K562 (cell line): ENCODE measurements around the gene CHST1. TPM values are rescaled to one million over a fixed set of nuclear protein-coding genes. Genes with fewer than 3 reads are reported as not detected.

Experiments
- ATAC-seq: fragments of 200-7000 bp; cut with Tn5 transposase; 3 replicates; pipeline ENCODE4 v1.9.1; 2020; ENCODE audit warnings: moderate library complexity
- BruUV-seq: library from RNA; stranded (reverse); fragments of 400-500 nt; replicated peaks from 2 replicates; lab custom pipeline; 2021; lab: Mats Ljungman, UMichigan
- CTCF ChIA-PET: fragments of 300-600 bp; formaldehyde crosslinking; extraction: SDS; loops from one replicate; lab custom pipeline; 2021; ENCODE audit warnings: low intra/inter-chr PET ratio; lab: Yijun Ruan, JAX
- POLR2A ChIA-PET: fragments of 300-600, 350-650 bp; sonication (Branson Sonifier 250); formaldehyde crosslinking; extraction: SDS; loops from one replicate; lab custom pipeline; 2021; ENCODE audit warnings: antibody characterized with exemption, inconsistent platforms; lab: Yijun Ruan, JAX
- DNase-seq, 4 experiments: peaks; one replicate each; pipeline versions ENCODE4 v3.0.0 to v3.0.0-alpha.2; 2011 to 2018; ENCODE audit warnings: low spot score in 3 of 4, mixed read lengths in 3 of 4; ENCODE audit errors: extremely low read depth in 1 of 4
- FAIRE-seq: peaks from 2 replicates; lab custom pipeline; 2011; peaks lifted over from hg19 to GRCh38; lab: Jason Lieb, UNC
- H2AFZ ChIP-seq: 2 replicates; pipeline ENCODE4 v1.6.0; 2011; ENCODE audit warnings: low read depth, low read length, control low read depth, inconsistent platforms
- H3K27ac ChIP-seq: fragments of 200-600 bp; 3 replicates; pipeline ENCODE4 v1.8.0; 2011; ENCODE audit warnings: low read depth, mild to moderate bottlenecking, control low read depth, inconsistent platforms, low read length, moderate library complexity, mixed read lengths; ENCODE audit errors: extremely low read depth
- H3K27me3 ChIP-seq, 2 experiments: fragments of 300-600 bp in 1 of 2; 2 replicates in 1 of 2; 3 replicates in 1 of 2; pipeline versions ENCODE4 v1.6.0 to v1.8.0; 2011; ENCODE audit warnings: inconsistent platforms in 2 of 2, low read length in 2 of 2, mild to moderate bottlenecking in 1 of 2, mixed read lengths in 1 of 2, moderate library complexity in 1 of 2; ENCODE audit not compliant: control insufficient read depth in 2 of 2, insufficient read depth in 2 of 2
- H3K36me3 ChIP-seq: fragments of 300-600 bp; 3 replicates; pipeline ENCODE4 v1.8.0; 2011; ENCODE audit warnings: mild to moderate bottlenecking, low read length, inconsistent platforms; ENCODE audit not compliant: control insufficient read depth, insufficient read depth
- H3K4me1 ChIP-seq, 2 experiments: fragments of 200-600 bp in 1 of 2; replicated peaks in 1 of 2; 2 replicates in 1 of 2; 3 replicates in 1 of 2; pipeline versions ENCODE4 v1.5.1 to v1.8.0; 2011; ENCODE audit warnings: inconsistent platforms in 2 of 2, low read length in 2 of 2, mild to moderate bottlenecking in 1 of 2, mixed read lengths in 1 of 2, moderate library complexity in 1 of 2; ENCODE audit not compliant: control insufficient read depth in 2 of 2, insufficient read depth in 2 of 2
- H3K4me2 ChIP-seq: 2 replicates; pipeline ENCODE4 v1.6.1; 2011; ENCODE audit warnings: low read length, control low read depth, inconsistent platforms, mixed read lengths; ENCODE audit not compliant: insufficient read depth
- H3K4me3 ChIP-seq: fragments of 200-600 bp; sonication (generic), shearing (Covaris generic); 2 replicates; pipeline ENCODE4 v1.5.1; 2016; ENCODE audit warnings: control low read depth, inconsistent platforms
- H3K79me2 ChIP-seq: fragments of 200-600 bp; 3 replicates; pipeline ENCODE4 v1.8.0; 2011; ENCODE audit warnings: low read length, inconsistent platforms; ENCODE audit not compliant: control insufficient read depth, insufficient read depth
- H3K9ac ChIP-seq, 2 experiments: 2 replicates each; pipeline versions ENCODE4 v1.6.0 to v1.6.1; 2011; ENCODE audit warnings: low read depth in 2 of 2, low read length in 2 of 2, control low read depth in 1 of 2, inconsistent platforms in 1 of 2, mild to moderate bottlenecking in 1 of 2, mixed read lengths in 1 of 2; ENCODE audit not compliant: insufficient read depth in 1 of 2
- H3K9me1 ChIP-seq: one replicate; pipeline ENCODE4 v1.6.0; 2011; ENCODE audit warnings: inconsistent platforms, mild to moderate bottlenecking, low read length, moderate library complexity; ENCODE audit not compliant: control insufficient read depth, insufficient read depth
- H3K9me3 ChIP-seq: replicated peaks from 2 replicates; pipeline ENCODE4 v1.5.1; 2011; ENCODE audit warnings: low read depth, low read length, inconsistent platforms; ENCODE audit not compliant: control insufficient read depth, insufficient read depth
- H4K20me1 ChIP-seq: replicated peaks from 2 replicates; pipeline ENCODE4 v1.6.1; 2011; ENCODE audit warnings: low read length, inconsistent platforms, mixed read lengths; ENCODE audit not compliant: control insufficient read depth, insufficient read depth
- CCAR2 ChIP-seq: fragments of 200-400 bp; formaldehyde crosslinking; IDR thresholded peaks from 2 replicates; pipeline ENCODE4 v1.6.1; 2017; ENCODE audit warnings: mild to moderate bottlenecking, low read depth, low read length
- CREBBP ChIP-seq: IDR thresholded peaks from one replicate; pipeline ENCODE4 v1.6.1; 2012; ENCODE audit warnings: low read depth, mild to moderate bottlenecking, control low read depth, inconsistent platforms, low read length
- MAZ ChIP-seq, 2 experiments: fragments of 450-650 bp in 1 of 2; sonication (generic) in 1 of 2; formaldehyde crosslinking; IDR thresholded peaks in 1 of 2; conservative IDR thresholded peaks in 1 of 2; 2 replicates each; pipeline versions ENCODE4 v1.4.0 to v1.5.0; 2020; ENCODE audit warnings: mild to moderate bottlenecking in 1 of 2, missing genetic modification reagents in 1 of 2
- SMAD1 ChIP-seq: fragments of 150-350 bp; IDR thresholded peaks from 2 replicates; pipeline ENCODE4 v1.6.1; 2014; ENCODE audit warnings: low read length, low read depth; ENCODE audit not compliant: partially characterized antibody
- SRSF7 ChIP-seq: fragments of 200-400 bp; formaldehyde crosslinking; optimal IDR thresholded peaks from 2 replicates; pipeline ENCODE3; 2017; ENCODE audit warnings: mild to moderate bottlenecking, low read depth, low read length
- SUPT5H ChIP-seq: fragments of 450-650 bp; IDR thresholded peaks from 2 replicates; pipeline ENCODE4 v1.6.1; 2016
- TRIM28 ChIP-seq: fragments of 450-650 bp; IDR thresholded peaks from 2 replicates; pipeline ENCODE4 v1.6.1; 2017
- WGBS: fragments of 100-300 bp; shearing (Covaris generic); methylation state at CpG from one replicate; pipeline ENCODE4 v1.1.6; 2016; ENCODE audit warnings: low coverage, mixed read lengths; ENCODE audit not compliant: insufficient coverage; ENCODE audit errors: missing lambda C conversion rate; 5-methylcytosine and 5-hydroxymethylcytosine counted together
- in situ Hi-C: fragments of 300-500 bp; cut with MboI; formaldehyde crosslinking; loops from 4 replicates; pipeline ENCODE4 v1.15.0; 2018; ENCODE audit warnings: inconsistent platforms, mixed read lengths
- intact Hi-C: fragments of 100-400 bp; cut with micrococcal nuclease; formaldehyde crosslinking; loops from 2 replicates; pipeline ENCODE4 v1.14.2; 2022
- polyA plus RNA-seq, 8 experiments: library from polyadenylated mRNA; depleted of rRNA in 4 of 8; stranded (reverse) in 5 of 8; unstranded in 3 of 8; fragments of >200 nt; fragmentation: Nextera tagmentation in 2 of 8; fragmentation: Illumina TruSeq in 1 of 8; extraction: Ambion mirVana in 2 of 8; extraction: Trizol in 1 of 8; gene quantifications; 2 replicates each; pipeline versions ENCODE4 v1.2.1 to v1.2.3, GENCODE V29; 2011 to 2014; ENCODE audit warnings: inconsistent platforms in 1 of 8, missing spikeins in 1 of 8
- total RNA-seq, 7 experiments: library from RNA; depleted of rRNA in 6 of 7; stranded (reverse); fragments of >200 nt in 6 of 7; fragmentation: Illumina TruSeq in 2 of 7; extraction: Trizol in 2 of 7; gene quantifications; 2 replicates each; pipeline versions ENCODE4 v1.2.1 to v1.2.3, GENCODE V29; 2011 to 2021; ENCODE audit warnings: low replicate concordance in 1 of 7
- TF ChIP-seq, protein P1 (sequence below): fragments of 450-650 bp; IDR thresholded peaks from 2 replicates; pipeline ENCODE4 v1.6.1; 2018; ENCODE audit not compliant: partially characterized antibody
- TF ChIP-seq, protein P2 (sequence below): fragments of 450-650 bp; IDR thresholded peaks from 2 replicates; pipeline ENCODE4 v1.6.1; 2016; ENCODE audit warnings: missing biosample characterization, missing genetic modification characterization

CHST1 gene
- total and polyA plus RNA-seq, 9 of the 15 experiments (the other 6 are each of a cell fraction or from before 2014, with no cell fraction given) = 0.04 to 0.32 (median 0.18) TPM; not detected in 4

DNA sequence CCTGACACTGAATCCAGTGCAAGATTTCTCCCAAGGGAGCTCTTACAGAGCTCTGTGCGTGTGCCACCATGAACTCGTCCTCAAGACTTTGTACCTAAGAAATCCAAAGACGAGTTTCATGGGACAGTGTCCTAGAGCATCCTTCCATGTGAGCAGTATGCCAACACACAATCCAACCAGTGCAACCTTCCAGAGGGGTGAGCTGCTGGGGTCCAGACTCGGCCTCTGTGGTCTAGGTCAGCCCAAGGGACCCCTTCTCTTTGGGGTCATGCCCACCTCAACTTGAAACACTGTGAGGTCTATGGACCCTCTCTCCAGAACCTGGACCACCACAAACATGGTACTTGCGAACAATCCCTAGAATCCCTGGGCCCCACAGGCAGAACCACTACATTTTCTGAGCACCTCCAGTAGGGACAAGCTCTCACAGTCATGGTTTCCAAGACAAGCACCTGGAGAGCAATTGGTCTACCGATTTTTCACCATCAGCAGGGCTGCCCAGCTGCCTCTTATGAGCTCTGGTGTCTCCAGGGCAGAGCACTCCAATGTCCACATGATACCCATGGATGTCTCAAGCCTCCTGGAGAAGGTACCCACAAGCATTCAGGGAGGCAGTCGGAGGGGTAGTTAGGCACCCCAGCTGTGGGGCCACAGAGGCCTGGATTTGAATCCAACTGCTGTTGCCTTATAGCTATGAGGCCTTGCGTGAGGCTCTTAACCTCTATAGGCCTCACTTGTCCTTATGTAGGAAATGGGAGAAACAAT, 7.7 kb downstream of the CHST1 start (continued):
- TF ChIP-seq, protein P1, sequence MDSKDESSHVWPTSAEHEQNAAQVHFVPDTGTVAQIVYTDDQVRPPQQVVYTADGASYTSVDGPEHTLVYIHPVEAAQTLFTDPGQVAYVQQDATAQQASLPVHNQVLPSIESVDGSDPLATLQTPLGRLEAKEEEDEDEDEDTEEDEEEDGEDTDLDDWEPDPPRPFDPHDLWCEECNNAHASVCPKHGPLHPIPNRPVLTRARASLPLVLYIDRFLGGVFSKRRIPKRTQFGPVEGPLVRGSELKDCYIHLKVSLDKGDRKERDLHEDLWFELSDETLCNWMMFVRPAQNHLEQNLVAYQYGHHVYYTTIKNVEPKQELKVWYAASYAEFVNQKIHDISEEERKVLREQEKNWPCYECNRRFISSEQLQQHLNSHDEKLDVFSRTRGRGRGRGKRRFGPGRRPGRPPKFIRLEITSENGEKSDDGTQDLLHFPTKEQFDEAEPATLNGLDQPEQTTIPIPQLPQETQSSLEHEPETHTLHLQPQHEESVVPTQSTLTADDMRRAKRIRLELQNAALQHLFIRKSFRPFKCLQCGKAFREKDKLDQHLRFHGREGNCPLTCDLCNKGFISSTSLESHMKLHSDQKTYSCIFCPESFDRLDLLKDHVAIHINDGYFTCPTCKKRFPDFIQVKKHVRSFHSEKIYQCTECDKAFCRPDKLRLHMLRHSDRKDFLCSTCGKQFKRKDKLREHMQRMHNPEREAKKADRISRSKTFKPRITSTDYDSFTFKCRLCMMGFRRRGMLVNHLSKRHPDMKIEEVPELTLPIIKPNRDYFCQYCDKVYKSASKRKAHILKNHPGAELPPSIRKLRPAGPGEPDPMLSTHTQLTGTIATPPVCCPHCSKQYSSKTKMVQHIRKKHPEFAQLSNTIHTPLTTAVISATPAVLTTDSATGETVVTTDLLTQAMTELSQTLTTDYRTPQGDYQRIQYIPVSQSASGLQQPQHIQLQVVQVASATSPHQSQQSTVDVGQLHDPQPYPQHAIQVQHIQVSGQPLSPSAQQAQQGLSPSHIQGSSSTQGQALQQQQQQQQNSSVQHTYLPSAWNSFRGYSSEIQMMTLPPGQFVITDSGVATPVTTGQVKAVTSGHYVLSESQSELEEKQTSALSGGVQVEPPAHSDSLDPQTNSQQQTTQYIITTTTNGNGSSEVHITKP = no peak
- no peak for TF ChIP-seq TRIM28
- TF ChIP-seq, all 486 proteins: peak for 0

DNA sequence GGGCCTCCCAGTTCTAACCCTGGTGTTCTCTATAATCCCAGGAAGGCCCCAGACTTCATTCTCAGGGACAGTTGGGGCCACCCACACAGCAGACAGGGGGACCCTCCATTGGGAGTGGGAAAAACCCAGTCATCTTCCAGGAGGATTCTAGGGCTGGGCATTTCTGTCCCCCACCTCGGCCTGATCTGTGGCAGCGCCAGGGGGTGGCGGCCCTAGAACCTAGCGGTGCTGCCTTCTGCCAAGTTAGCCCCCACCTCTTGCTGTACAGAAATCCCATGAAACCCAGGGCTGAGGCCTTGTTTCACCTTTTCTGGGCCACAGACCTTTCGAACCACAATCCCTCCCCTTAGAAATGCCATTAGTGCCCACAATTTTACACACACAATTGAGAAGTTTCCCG, 9.6 kb downstream of the CHST1 start:
- POLR2A ChIA-PET = no interaction called here
- DNase-seq (no peak), ATAC-seq (no peak), FAIRE-seq (no peak)
- H3K36me3 ChIP-seq = no peaks in the 10 kb centered on the region
- no TSS peak for BruUV-seq
- H3K4me2 ChIP-seq = no peak overlapping the region
- no peak overlapping the region for H2AFZ ChIP-seq
- H3K27me3 ChIP-seq = peaks cover 0 to 30% of the 10 kb centered on the region in 2 experiments; a peak in 3 of 5 replicates
- peaks cover 7% of the 10 kb centered on the region for H3K9me1 ChIP-seq
- no peak overlapping the region for H3K4me3 ChIP-seq
- CTCF ChIA-PET = interaction anchor here (1.2 to 1.4 kb wide), 2 partner anchors 249 to 284 kb away, joined by 5 read pairs; no protein-coding TSS in a partner anchor
- peaks cover 0 to 9% of the 10 kb centered on the region in 2 experiments; a peak in 1 of 5 replicates for H3K4me1 ChIP-seq
- H3K79me2 ChIP-seq = no peaks in the 10 kb centered on the region
- 0 out of 2 replicates have a peak, but pooled peaks cover 6% of the 10 kb centered on the region for H4K20me1 ChIP-seq
- H3K9me3 ChIP-seq = no peaks in the 10 kb centered on the region
- 35% methylated on average over 5 of the region's 6 CpGs for WGBS
- no peak overlapping the region for H3K9ac ChIP-seq
- in situ Hi-C loops = no loop called here
- no peak for TF ChIP-seq SRSF7
- no peak for TF ChIP-seq SUPT5H
- TF ChIP-seq MAZ (CRISPR knock-in tag; conservative IDR thresholded peaks at IDR 0.05 in 1 of 2, IDR thresholded peaks at IDR 0.05 in 1 of 2) = no peak
- TF ChIP-seq CREBBP = no peak
- TF ChIP-seq, protein P2, sequence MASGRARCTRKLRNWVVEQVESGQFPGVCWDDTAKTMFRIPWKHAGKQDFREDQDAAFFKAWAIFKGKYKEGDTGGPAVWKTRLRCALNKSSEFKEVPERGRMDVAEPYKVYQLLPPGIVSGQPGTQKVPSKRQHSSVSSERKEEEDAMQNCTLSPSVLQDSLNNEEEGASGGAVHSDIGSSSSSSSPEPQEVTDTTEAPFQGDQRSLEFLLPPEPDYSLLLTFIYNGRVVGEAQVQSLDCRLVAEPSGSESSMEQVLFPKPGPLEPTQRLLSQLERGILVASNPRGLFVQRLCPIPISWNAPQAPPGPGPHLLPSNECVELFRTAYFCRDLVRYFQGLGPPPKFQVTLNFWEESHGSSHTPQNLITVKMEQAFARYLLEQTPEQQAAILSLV (tag) = no peak
- TF ChIP-seq SMAD1 = no peak
- TF ChIP-seq CCAR2 = no peak
- intact Hi-C loops = loop anchor here (2.0 to 10.0 kb wide), 3 partner anchors 101 to 285 kb away; no protein-coding TSS in a partner anchor
- H3K27ac ChIP-seq = no peak overlapping the region
